HK-2 (cell line): ENCODE measurements around the gene NEK4.
A peak's percentile ranks its signal among the peaks of the same experiment; 100 is the strongest.

ENCODE experiments used
- DNase-seq: peaks from one replicate; pipeline ENCODE4 v3.0.0-alpha.2; 2018; ENCODE audit not compliant: unreplicated experiment

NEK4 gene

GRCh38 chr3:52770496-52771333 lies at the start of gene NEK4:
TSS of gene NEK4 (minus strand) at chr3:52770940. CDS start at chr3:52770746, 194 bp downstream.
- peak; percentile 89 for DNase-seq

DNA sequence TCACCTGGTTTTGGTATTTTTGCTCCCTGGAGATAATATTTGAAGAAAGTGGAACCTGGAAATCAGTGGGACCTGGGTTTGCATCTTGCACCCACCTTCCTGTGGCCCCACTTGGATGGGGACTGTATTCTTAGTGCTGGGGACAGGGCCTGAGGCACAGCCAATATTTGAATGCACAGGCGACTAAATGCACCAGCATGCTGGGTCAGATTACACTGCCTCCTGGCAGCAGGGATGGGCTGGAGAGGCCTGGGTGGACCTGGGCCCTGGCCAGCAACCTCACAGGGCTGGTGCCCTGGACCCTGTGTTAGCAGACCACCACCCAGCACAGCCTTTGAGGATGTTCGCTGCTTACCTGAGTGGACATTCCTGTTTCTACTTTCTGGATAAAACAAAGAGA lies 49.2 kb upstream of the NEK4 start:
- DNase-seq: no peak

DNA sequence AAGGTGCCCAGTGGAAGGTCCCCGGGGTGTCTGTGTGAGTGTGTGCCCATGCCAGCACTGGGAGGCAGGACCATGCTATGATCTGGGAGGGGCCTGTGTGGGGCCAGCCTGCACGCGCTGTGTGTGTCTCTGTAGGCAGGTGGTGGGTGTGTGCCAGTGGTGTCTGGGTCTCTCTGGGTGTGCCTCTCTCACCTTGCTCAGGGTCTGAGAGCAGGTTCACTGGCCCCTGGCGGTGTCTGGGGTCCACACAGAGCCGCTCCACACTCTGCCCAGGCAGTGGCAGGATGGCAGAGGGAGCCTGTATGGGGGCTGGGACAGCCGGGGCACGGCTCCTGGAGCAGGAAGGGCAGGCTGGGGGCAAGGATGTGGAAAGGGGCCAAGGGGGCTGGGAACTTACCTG lies 47.1 kb upstream of the NEK4 start:
- no peak for DNase-seq

DNA sequence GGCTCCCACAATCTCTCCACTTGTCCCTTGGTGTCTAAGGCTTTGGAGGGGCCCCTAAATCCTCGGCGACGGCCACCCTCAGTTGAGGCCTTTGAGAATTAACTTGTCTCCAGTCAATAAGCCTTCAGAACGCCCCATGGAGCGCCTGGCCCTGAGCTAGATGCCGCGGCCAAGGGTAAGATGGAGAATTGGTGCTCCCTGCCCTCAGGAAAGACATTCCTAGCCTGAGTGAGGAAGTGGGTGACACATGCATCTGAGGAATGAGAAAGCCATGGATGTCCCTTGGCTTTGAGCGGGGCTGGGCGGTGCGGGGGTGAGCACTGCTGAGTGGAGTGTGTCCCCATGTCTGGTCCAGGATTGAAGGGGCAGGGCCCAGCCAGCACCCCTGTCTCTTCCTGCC lies 46.5 kb upstream of the NEK4 start:
- no peak for DNase-seq

DNA sequence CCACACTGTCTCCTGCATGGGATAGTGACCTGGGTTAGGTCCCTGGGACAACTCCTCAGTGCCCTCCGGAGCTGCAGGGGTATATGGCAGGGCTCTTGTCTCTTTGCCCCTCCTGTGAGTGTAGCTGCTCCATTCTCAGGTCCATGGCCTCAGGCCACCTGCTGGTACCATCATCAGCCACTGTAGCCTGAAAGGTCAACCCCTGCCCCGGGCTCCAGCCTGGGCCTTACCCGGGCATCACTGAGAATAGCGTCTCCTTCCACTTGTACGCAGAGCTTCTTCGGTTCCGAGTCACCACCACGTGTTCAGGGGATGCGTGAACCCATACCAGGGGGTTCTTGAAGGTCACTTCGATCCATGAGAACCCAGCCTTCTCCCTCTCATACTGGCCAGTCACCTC lies 45.9 kb upstream of the NEK4 start:
- DNase-seq: no peak

DNA sequence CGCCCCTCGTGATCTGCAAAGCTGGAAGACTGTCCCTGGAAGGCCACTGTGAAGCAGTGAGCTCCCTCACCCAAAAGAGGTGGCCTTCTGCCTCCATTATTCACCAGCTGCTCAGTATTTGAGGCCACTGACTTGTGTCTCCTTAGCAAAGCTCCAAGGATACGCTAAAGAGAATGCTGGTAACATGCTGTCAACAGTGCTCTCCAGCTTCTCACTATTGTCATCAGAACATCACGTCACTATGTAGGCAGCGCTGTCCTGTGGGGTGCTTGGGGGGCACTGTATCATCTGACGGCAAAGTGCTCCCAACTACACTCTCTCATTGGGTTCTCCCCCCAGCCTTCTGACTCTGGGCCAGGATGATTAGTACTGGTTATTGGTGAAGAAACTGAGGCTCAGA lies 45.5 kb upstream of the NEK4 start:
- no peak for DNase-seq

DNA sequence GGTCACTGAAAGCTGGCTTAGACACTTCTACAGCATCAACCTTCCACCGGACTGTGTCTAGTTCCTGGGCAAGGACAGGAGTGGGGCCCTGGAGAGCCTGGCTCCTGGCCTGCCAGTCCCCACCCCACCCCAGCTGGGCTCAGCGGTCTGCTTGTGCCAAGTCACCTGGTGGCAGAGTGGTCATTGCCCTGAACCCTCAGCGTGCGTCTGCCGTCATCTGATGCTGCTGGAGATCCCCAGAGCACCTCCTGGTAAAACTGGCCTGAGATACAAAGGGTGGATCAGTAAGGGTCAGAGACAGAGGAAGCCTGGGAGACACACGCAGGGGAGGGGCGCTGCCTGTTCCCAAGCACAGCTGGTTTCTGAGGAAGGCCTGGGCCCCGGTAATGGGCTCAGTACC lies 43.1 kb upstream of the NEK4 start:
- DNase-seq: no peak

DNA sequence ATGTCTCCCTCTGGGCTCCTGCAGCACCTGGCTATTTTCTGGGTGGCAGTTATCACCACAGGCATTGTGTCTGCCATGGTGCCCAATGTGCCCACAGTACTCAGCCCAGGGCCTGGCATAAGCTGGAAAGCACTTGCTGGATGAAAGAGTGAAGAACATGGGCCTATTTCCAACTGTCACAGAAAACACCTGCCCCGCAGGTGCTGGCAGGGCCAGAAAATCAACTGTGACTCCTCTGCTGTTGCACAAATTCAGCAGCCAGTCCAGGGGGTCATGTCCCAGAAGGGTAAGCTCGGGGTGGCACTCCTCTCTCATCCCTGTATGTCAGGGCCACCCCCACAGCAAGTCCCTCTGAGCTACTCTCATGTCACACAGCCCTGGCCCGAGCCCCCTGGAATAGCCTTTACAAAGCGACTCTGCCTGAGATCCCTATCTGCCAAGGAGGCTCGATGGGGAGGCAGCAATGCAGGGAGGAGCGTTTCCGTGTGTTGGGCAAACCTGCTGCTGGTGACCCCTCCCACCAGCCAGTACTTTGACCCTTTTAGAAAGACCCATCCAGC lies 40.8 kb upstream of the NEK4 start:
- no peak for DNase-seq

GRCh38 chr3:52810923-52811322 lies 40.2 kb upstream of the NEK4 start:
- no peak for DNase-seq

DNA sequence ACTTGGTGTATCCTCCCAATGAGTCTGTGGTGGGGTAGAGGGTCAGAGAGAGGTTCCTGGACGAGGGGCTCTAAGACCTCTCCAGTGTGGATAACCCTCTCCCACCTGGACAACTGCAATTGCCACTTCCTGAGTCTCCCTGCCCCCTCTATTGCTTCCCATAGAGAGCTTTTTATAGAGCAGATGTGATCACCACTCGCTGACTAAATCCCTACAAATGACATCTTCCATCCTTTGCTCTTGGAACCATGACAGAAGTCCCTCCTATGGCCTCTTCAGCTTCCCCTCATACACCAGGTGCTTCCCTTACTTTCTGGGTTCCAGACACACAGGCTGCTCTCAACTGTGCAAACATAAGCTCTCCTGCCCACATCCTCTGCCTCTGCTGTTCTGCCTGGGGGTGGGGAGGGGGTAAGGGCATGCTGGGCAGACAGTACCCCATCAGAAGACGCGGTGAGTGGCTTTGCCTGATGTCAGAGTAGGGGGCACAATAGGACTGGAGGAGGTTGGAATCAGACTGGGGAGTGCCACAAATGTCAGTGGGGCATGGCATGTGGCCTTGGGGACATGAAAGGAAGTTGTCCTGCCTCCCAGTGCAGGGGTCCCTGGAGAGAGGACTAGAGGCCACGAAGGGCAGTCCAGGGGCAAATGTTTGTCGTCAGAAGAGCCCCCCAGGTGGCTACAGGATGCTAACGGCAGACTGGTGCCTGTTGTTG lies 39.1 kb upstream of the NEK4 start:
- DNase-seq: no peak

- no peak for DNase-seq
These were observed 38.4 kb upstream of the NEK4 start for GRCh38 chr3:52809149-52809548.

DNA sequence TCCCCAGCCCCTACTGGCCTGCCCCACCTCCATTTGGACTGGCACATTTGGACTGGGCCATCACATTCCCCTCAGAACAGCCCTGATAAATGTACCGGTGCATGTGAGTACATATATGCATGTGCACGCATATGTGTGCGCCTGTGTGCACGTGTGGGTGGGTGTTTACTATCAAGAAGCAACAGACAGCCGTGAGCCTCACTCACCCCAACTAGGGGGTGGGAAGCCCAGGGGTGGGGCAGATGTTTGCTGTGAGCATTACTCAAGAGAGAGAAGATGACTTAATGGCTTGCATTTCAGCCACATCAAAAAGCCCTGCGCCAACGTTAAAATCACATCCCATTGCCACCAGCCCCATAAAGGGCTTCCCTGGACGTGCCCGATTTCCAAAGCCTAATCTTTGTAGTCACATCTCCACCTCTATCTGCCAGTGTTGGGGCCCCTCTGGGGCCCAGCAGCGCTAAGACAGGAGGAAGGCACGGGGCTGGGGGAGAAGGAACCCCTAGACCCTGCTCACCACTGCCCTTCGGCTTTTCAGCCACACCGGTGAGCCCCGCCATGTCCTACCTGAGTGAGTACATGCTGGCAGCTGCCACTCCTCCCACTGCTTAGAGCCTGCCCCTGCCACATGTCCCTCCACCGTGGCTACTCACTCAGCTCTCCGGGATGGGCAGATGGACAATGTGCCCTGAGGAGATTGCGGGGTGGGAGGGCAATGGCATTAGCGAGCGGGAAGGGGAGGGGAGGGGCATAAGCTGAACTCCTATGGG lies 34.7 kb upstream of the NEK4 start:
- DNase-seq: no peak

DNA sequence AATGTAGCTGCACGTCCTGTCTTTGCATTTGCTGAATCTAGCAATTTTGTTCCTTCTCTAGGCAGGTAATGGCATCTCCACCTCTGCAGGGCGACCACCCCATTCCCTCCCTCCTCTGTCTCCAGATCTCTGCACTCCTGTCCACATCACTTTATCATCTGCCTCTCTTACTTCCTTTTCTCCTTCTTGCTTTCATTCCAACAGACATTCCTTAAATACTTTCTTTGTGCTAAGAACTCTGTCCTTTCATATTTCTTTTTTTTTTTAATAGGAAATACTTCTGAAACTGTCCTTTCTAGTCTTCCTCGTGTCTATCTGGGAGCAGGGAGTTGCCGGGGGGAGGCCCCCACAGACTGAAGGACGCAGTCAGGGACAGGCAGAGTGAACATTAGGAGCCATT lies 31.1 kb upstream of the NEK4 start:
- no peak for DNase-seq

DNA sequence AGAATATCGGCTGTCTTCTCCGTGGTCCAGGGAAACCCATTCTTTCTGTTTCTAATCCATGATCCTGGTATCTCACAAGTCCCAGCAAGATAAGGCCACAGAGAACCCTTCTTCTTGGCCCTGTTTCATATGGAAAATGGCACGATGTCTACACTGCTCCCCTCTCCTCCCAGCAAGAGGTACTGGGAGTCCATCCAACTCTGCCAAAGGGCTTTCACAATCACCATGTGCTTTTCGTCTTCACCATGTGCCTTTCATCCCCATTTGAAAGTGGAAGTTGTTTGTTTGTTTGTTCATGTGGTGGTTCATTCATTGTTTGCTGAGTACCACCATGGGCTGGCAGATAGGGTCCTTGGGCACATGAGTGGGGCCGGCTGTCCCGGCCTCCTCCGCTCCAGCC lies 29.3 kb upstream of the NEK4 start:
- DNase-seq: no peak

DNA sequence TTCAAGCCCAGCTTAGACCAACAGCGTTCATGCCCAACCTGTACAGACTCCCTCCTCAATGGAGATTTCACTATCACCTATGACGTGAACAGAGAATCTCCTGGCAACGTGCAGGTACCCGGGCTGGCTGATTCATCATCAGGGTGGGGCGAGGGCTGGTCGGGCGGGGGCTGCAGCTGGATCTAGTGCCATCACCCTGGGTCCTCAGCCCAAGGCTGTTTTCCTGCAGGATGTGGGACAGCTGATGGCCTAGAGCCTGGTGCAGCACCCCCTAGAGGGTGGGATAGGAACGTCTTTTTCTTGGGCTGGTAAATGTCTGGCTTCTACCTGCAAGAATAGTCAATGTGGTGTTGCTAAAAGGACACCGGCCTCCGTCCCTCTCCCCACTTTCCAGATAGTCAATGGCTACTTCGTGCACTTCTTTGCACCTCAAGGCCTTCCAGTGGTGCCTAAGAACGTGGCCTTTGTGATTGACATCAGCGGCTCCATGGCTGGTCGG lies 28.3 kb upstream of the NEK4 start:
- no peak for DNase-seq

DNA sequence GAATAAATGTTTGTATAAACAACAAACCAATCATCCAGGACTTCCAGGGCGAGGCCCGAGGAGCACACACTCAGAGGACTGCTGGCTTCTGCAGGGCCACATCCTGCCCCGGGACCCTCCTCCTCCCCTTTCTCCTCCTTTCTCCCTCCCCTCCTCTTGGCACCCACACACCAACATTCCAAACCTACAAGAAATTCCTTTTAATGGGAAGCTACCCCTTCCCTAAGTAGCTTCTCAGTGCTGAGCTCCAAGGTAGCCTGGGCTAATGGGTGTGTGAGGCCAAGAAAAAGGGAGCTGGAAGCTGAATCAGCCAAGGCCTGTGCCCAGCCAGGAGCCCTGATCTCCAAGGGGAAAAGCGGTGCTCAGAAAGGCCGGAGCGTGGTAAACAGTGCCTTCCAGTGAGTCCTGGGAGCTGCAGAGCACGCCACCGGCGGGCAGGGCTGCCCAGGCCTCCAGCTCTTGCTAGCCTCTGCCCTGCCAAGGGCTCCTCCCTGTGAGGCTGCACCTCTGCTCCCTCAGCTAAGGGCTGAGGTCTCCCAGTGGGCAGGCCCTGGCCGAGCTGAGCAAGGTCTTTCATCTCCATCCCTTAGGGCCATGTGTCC lies 27.7 kb upstream of the NEK4 start:
- no peak for DNase-seq

- no peak for DNase-seq
These were observed 25.7 kb upstream of the NEK4 start for GRCh38 chr3:52796411-52796810.

DNA sequence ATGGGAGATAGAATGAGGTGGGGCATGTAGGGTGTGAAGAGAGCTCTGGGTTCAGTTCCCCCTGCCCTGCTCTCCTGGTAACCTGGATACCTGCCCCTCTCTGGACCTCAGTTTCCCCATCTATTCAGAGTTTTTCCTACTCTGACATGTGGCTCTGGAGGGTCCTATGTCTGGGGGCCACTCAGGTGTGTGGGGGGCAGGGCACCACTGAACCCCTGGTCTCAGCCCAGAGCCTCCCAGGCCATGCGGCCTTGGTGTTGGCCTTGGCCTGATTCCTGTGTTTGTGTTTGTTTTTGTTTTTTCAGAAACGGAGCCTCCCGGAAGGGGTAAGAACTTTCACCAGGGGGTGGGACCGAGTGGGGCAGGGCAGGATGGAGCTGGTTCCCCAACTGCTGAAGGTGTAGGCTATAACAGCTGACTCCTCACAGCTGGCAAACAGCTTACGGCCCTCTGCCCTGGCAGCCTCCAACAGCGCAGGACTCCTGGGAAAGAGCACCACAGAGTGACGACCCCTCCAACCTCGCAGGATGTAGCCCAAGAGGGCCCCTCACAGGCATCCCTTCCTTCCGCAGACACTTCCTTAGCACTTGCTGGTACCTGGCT lies 24.7 kb upstream of the NEK4 start:
- no peak for DNase-seq

DNA sequence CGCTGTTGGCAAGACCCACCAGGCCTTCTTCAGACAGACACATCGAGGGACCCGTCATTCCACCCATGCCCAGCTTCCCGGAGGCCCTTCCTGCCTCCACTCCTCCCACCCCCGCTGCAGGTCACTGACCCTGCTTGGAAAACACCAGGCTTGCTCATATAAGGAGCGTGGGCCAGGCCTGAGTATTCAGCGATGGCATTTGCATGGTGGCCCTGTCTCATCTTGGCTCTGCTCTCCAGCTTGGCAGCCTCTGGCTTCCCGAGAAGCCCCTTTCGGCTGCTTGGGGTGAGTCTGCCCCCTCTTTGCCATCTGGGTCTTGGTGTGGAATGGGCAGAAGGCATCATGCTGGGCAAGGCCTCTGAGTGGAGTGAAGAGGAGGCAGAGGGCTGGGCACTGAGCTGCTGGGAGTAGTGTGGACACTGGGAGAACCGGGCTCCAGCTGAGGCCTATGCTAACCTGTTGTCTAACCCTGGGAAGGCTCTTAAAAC lies 23.9 kb upstream of the NEK4 start, which contains the start of gene ITIH3:
Gene ITIH3, plus strand, starts transcription at position 185 of the 488 bp plus-strand sequence. Its CDS starts 8 bp downstream, at position 193.
- DNase-seq: no peak

DNA sequence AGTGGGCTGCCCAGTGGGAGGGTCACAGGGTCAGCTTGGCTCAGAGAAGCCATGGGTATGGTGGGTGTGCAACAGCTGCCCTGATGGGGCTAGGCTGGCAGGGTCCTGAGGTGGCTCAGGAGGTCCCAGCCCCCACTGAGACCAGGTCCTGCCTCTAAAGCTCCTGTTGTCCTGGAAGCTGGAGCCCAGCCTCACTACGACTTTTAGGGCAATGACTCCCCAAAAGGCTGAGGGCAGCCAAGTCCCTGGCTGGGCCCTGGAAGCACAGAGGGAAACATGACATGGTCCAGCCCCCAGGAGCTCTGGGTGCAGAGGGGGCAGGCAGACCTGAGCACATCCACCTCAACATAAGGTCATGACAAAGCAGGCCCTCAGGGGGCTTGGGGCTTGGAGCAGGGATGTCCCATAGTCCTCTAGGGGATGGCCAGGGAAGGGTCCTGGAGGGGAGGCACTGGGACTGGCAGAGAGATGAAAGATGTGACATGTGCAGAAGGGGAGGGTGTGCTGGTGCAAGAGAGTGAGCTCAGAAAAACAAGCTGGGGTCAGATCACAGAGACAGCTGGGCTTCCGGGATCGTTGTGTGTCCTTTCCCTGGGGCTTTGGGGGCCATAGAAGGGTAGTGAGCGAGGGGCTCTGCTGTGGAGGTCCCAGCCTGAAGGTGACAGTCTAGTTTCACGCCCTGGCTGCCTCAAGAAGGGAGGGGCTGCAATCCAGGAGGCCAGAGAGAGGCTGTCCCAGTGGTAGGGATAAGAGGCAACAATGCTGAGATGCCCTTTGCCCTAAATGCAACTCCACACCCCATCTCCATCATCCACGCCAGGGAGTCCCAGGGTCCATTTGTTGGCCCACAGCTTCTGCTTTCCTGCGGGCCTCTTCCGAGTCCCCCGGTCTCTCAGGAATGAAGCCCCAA lies 23.2 kb upstream of the NEK4 start:
- DNase-seq: no peak
